Loucy (cell line): ENCODE data around the gene ATN1.

Source experiments
- CTCF ChIP-seq: fragments of 200-600 bp; sonication (generic); conservative IDR thresholded peaks from 2 replicates; pipeline ENCODE4 v1.5.1; 2014; ENCODE audit warnings: mild to moderate bottlenecking, antibody characterized with exemption, low read length
- EZH2phosphoT487 ChIP-seq: fragments of 200-600 bp; IDR thresholded peaks from 2 replicates; pipeline ENCODE4 v1.6.1; 2018; ENCODE audit warnings: antibody characterized with exemption, mild to moderate bottlenecking, moderate library complexity, borderline replicate concordance

GRCh38 chr12:6904280-6905276 lies 23.2 kb upstream of the ATN1 start, which contains the start of gene LRRC23:
- no peak for TF ChIP-seq CTCF
- no peak for TF ChIP-seq EZH2phosphoT487
